Neural progenitor cell (in vitro differentiated cells): ENCODE results near the gene IGSF21. TPM values are rescaled to one million over a fixed set of nuclear protein-coding genes. Genes with fewer than 3 reads are reported as not detected.

Experiments
- DNase-seq: peaks from one replicate; pipeline ENCODE4 v3.0.0-alpha.2; 2016; ENCODE audit warnings: low spot score
- H2AFZ ChIP-seq: fragments of 200-600 bp; sonication (generic); replicated peaks from 2 replicates; pipeline ENCODE4 v1.6.1; 2016; ENCODE audit warnings: antibody characterized with exemption
- H3F3A ChIP-seq: fragments of 200-600 bp; sonication (generic); 2 replicates; pipeline ENCODE4 v1.6.1; 2016; ENCODE audit warnings: antibody characterized with exemption, low read depth
- H3K27ac ChIP-seq: fragments of 200-600 bp; sonication (generic); 2 replicates; pipeline ENCODE4 v1.5.1; 2016; ENCODE audit warnings: mild to moderate bottlenecking
- H3K27me3 ChIP-seq: fragments of 200-600 bp; sonication (generic); 2 replicates; pipeline ENCODE4 v1.6.1; 2016; ENCODE audit warnings: mild to moderate bottlenecking, moderate library complexity
- H3K36me3 ChIP-seq: fragments of 200-600 bp; sonication (generic); 2 replicates; pipeline ENCODE4 v1.5.1; 2016
- H3K4me1 ChIP-seq: fragments of 200-600 bp; sonication (generic); 2 replicates; pipeline ENCODE4 v1.6.1; 2016; ENCODE audit warnings: mixed run types
- H3K4me2 ChIP-seq: fragments of 200-600 bp; sonication (generic); 2 replicates; pipeline ENCODE4 v1.6.1; 2016
- H3K4me3 ChIP-seq: fragments of 200-600 bp; sonication (generic); 2 replicates; pipeline ENCODE4 v1.5.1; 2016
- H3K79me2 ChIP-seq: fragments of 200-600 bp; sonication (generic); 2 replicates; pipeline ENCODE4 v1.6.1; 2016; ENCODE audit warnings: low read depth
- H3K9ac ChIP-seq: fragments of 200-600 bp; sonication (generic); 2 replicates; pipeline ENCODE4 v1.6.1; 2016
- H3K9me3 ChIP-seq: fragments of 200-600 bp; sonication (generic); 2 replicates; pipeline ENCODE4 v1.5.1; 2016; ENCODE audit warnings: low read depth
- H4K20me1 ChIP-seq: fragments of 200-600 bp; sonication (generic); 2 replicates; pipeline ENCODE4 v1.6.1; 2016; ENCODE audit warnings: low read depth
- H3K27ac Mint-ChIP-seq: 3 replicates; pipeline ENCODE4 v1.8.0; 2021; ENCODE audit warnings: mixed read lengths
- H3K27me3 Mint-ChIP-seq: 2 replicates; pipeline ENCODE4 v1.8.0; 2022; ENCODE audit warnings: low read depth, mild to moderate bottlenecking, inconsistent platforms, moderate library complexity, mixed read lengths; ENCODE audit not compliant: insufficient read depth
- H3K36me3 Mint-ChIP-seq: 3 replicates; pipeline ENCODE4 v1.8.0; 2021; ENCODE audit warnings: mixed read lengths
- H3K4me1 Mint-ChIP-seq: 3 replicates; pipeline ENCODE4 v1.8.0; 2021; ENCODE audit warnings: mixed read lengths
- H3K4me3 Mint-ChIP-seq: 3 replicates; pipeline ENCODE4 v1.8.0; 2021; ENCODE audit warnings: mild to moderate bottlenecking, moderate library complexity, mixed read lengths
- H3K9me3 Mint-ChIP-seq: 3 replicates; pipeline ENCODE4 v1.8.0; 2020; ENCODE audit warnings: mixed read lengths
- CTCF ChIP-seq: fragments of 200-600 bp; sonication (generic); IDR thresholded peaks from 2 replicates; pipeline ENCODE4 v1.5.1; 2017; ENCODE audit warnings: antibody characterized with exemption, mild to moderate bottlenecking
- EZH2 ChIP-seq: fragments of 200-600 bp; sonication (generic); IDR thresholded peaks from 2 replicates; pipeline ENCODE4 v1.6.1; 2017; ENCODE audit warnings: antibody characterized with exemption, mild to moderate bottlenecking, moderate library complexity
- EZH2phosphoT487 ChIP-seq: fragments of 200-600 bp; sonication (generic); IDR thresholded peaks from 2 replicates; pipeline ENCODE4 v1.6.1; 2017; ENCODE audit warnings: antibody characterized with exemption
- total RNA-seq: library from RNA; depleted of rRNA; stranded (reverse); fragments of >200 nt; gene quantifications from 2 replicates; pipeline ENCODE4 v1.2.3, GENCODE V29; 2015; ENCODE audit warnings: low replicate concordance

The IGSF21 gene
- total RNA-seq, 1 donor from 2014 or later: 1.7 TPM

GRCh38 chr1:18201997-18202719 lies 94.6 kb downstream of the IGSF21 start:
- Mint-ChIP-seq H3K27me3 (peaks cover 6% of the 10 kb centered on the region), H3K27ac (no peak overlapping the region), H3K36me3 (no peaks in the 10 kb centered on the region), H3K4me3 (no peak overlapping the region), H3K9me3 (peaks cover 2% of the 10 kb centered on the region), H3K4me1 (peaks cover 15% of the 10 kb centered on the region)
- H3F3A ChIP-seq: peaks cover 7% of the 10 kb centered on the region
- no peak overlapping the region for H3K9ac ChIP-seq
- H3K4me3 ChIP-seq: no peak overlapping the region
- H3K4me2 ChIP-seq: no peak overlapping the region
- TF ChIP-seq EZH2phosphoT487: no peak
- no peaks in the 10 kb centered on the region for H3K36me3 ChIP-seq
- H2AFZ ChIP-seq: no peak overlapping the region
- no peak overlapping the region for H3K27ac ChIP-seq
- H4K20me1 ChIP-seq: no peaks in the 10 kb centered on the region
- H3K27me3 ChIP-seq: no peaks in the 10 kb centered on the region
- H3K9me3 ChIP-seq: no peaks in the 10 kb centered on the region
- peaks cover 18% of the 10 kb centered on the region for H3K4me1 ChIP-seq
- H3K79me2 ChIP-seq: no peaks in the 10 kb centered on the region
- DNase-seq: no peak

- Histone ChIP-seq H3K9me3 (no peaks in the 10 kb centered on the region), H2AFZ (no peak overlapping the region), H3K4me1 (peaks cover 14% of the 10 kb centered on the region), H3F3A (peaks cover 7% of the 10 kb centered on the region), H3K79me2 (no peaks in the 10 kb centered on the region), H3K36me3 (no peaks in the 10 kb centered on the region), H3K9ac (no peak overlapping the region), H3K27me3 (no peaks in the 10 kb centered on the region), H3K27ac (no peak overlapping the region), H3K4me2 (no peak overlapping the region), H3K4me3 (no peak overlapping the region), H4K20me1 (no peaks in the 10 kb centered on the region)
- peaks cover 15% of the 10 kb centered on the region for H3K4me1 Mint-ChIP-seq
- no peak overlapping the region for H3K4me3 Mint-ChIP-seq
- H3K27ac Mint-ChIP-seq: no peak overlapping the region
- peaks cover 6% of the 10 kb centered on the region for H3K27me3 Mint-ChIP-seq
- no peak for DNase-seq
- peaks cover 2% of the 10 kb centered on the region for H3K9me3 Mint-ChIP-seq
- TF ChIP-seq EZH2phosphoT487 (no peak), CTCF (no peak)
- H3K36me3 Mint-ChIP-seq: no peaks in the 10 kb centered on the region
Observed at GRCh38 chr1:18203645-18204044, 96.0 kb downstream of the IGSF21 start.

- Histone ChIP-seq H3K79me2 (no peaks in the 10 kb centered on the region), H3K36me3 (no peaks in the 10 kb centered on the region), H4K20me1 (no peaks in the 10 kb centered on the region), H3K27ac (no peak overlapping the region), H3K4me1 (peaks cover 5% of the 10 kb centered on the region), H3K9me3 (no peaks in the 10 kb centered on the region), H3K4me3 (no peak overlapping the region), H3K4me2 (no peak overlapping the region), H3K27me3 (no peaks in the 10 kb centered on the region), H3F3A (no peaks in the 10 kb centered on the region), H3K9ac (no peak overlapping the region), H2AFZ (no peak overlapping the region)
- Mint-ChIP-seq H3K4me3 (no peak overlapping the region), H3K36me3 (no peaks in the 10 kb centered on the region), H3K4me1 (peaks cover 10% of the 10 kb centered on the region), H3K9me3 (peaks cover 2% of the 10 kb centered on the region), H3K27ac (no peak overlapping the region), H3K27me3 (peaks cover 9% of the 10 kb centered on the region)
- DNase-seq: no peak
- TF ChIP-seq EZH2phosphoT487 (no peak), EZH2 (no peak), CTCF (no peak)
Observed at GRCh38 chr1:18204575-18204974, 97.0 kb downstream of the IGSF21 start.

- no peaks in the 10 kb centered on the region for H3K4me1 ChIP-seq
- no peak overlapping the region for H3K4me3 ChIP-seq
- Mint-ChIP-seq H3K9me3 (peaks cover 2% of the 10 kb centered on the region), H3K36me3 (no peaks in the 10 kb centered on the region), H3K27ac (no peak overlapping the region), H3K4me1 (peaks cover 10% of the 10 kb centered on the region), H3K4me3 (no peak overlapping the region), H3K27me3 (peaks cover 9% of the 10 kb centered on the region)
- no peak overlapping the region for H3K9ac ChIP-seq
- no peaks in the 10 kb centered on the region for H3K36me3 ChIP-seq
- H3K9me3 ChIP-seq: no peaks in the 10 kb centered on the region
- TF ChIP-seq EZH2 (no peak), CTCF (no peak), EZH2phosphoT487 (no peak)
- no peaks in the 10 kb centered on the region for H4K20me1 ChIP-seq
- H2AFZ ChIP-seq: no peak overlapping the region
- H3K4me2 ChIP-seq: no peak overlapping the region
- no peak overlapping the region for H3K27ac ChIP-seq
- DNase-seq: no peak
- no peaks in the 10 kb centered on the region for H3K27me3 ChIP-seq
- no peaks in the 10 kb centered on the region for H3F3A ChIP-seq
- no peaks in the 10 kb centered on the region for H3K79me2 ChIP-seq
Observed at GRCh38 chr1:18205319-18205718, 97.7 kb downstream of the IGSF21 start.
